ENCODE data around the gene CYFIP1. TPM values are rescaled to one million over a fixed set of nuclear protein-coding genes. Genes with fewer than 3 reads are reported as not detected.

The CYFIP1 gene
- polyA plus RNA-seq, 1 donor = 65.6 TPM

GRCh38 chr15:22888120-22888859 lies 91.9 kb downstream of the CYFIP1 start:
- no peak for DNase-seq

GRCh38 chr15:22887157-22887951 lies 92.8 kb downstream of the CYFIP1 start:
- DNase-seq = peak; percentile 15

GRCh38 chr15:22885120-22885519 lies 95.0 kb downstream of the CYFIP1 start:
- no peak for DNase-seq

- DNase-seq = no peak
Observed at GRCh38 chr15:22884344-22884743, 95.8 kb downstream of the CYFIP1 start.

GRCh38 chr15:22883196-22883595 lies 97.0 kb downstream of the CYFIP1 start:
- no peak for DNase-seq

- no peak for DNase-seq
Observed at GRCh38 chr15:22881739-22882440, 98.3 kb downstream of the CYFIP1 start.

GRCh38 chr15:22880981-22881738 lies 99.0 kb downstream of the CYFIP1 start:
- no peak for DNase-seq

GRCh38 chr15:22880068-22880980 lies 99.8 kb downstream of the CYFIP1 start:
- no peak for DNase-seq

GRCh38 chr15:22878103-22878502 lies 102.1 kb downstream of the CYFIP1 start:
- DNase-seq = no peak

GRCh38 chr15:22877607-22878006 lies 102.6 kb downstream of the CYFIP1 start:
- no peak for DNase-seq

GRCh38 chr15:22877117-22877516 lies 103.1 kb downstream of the CYFIP1 start:
- no peak for DNase-seq

GRCh38 chr15:22874966-22875365 lies 105.2 kb downstream of the CYFIP1 start:
- DNase-seq = no peak

- DNase-seq = no peak
Observed at GRCh38 chr15:22874256-22874655, 105.9 kb downstream of the CYFIP1 start.

- no peak for DNase-seq
Observed at GRCh38 chr15:22873841-22874240, 106.3 kb downstream of the CYFIP1 start.

- DNase-seq = no peak
Observed at GRCh38 chr15:22872936-22873701, 107.0 kb downstream of the CYFIP1 start.

GRCh38 chr15:22871481-22872086 lies 108.6 kb downstream of the CYFIP1 start:
- DNase-seq = no peak

GRCh38 chr15:22870865-22871264 lies 109.3 kb downstream of the CYFIP1 start:
- DNase-seq = no peak

- no peak for DNase-seq
Observed at GRCh38 chr15:22869856-22870255, 110.3 kb downstream of the CYFIP1 start.

GRCh38 chr15:22868928-22869327 lies 111.2 kb downstream of the CYFIP1 start:
- no peak for DNase-seq

- DNase-seq = no peak
Observed at GRCh38 chr15:22868495-22868894, 111.7 kb downstream of the CYFIP1 start.

Measured in hindlimb muscle (tissue), 1 donor.